Naive thymus-derived CD8-positive, alpha-beta T cell (primary cell): ENCODE results near the gene TBX3. TPM values are rescaled to one million over a fixed set of nuclear protein-coding genes. Genes with fewer than 3 reads are reported as not detected.

Experiments used
- ATAC-seq, 2 donors: fragments of 150-1000 bp; cut with Tn5 transposase in 1 of 2; sonication (Bioruptor Pico), chemical (Tn5 transposase) in 1 of 2; 1 replicate in 1 of 2; 2 replicates in 1 of 2; pipeline ENCODE4 v1.10.0; 2021; ENCODE audit warnings: mild to moderate bottlenecking in 2 of 2, moderate library complexity in 2 of 2
- POLR2A ChIA-PET: fragments of 350-600 bp; sonication (Branson Sonifier 250); formaldehyde crosslinking; loops from one replicate; lab custom pipeline; 2021; ENCODE audit warnings: antibody characterized with exemption; lab: Charles Lee
- DNase-seq, 10 donors: peaks; one replicate each; pipeline versions ENCODE4 v3.0.0 to v3.0.0-alpha.2; 2020 to 2022
- H3K27ac Mint-ChIP-seq, 10 donors: one replicate each; pipeline ENCODE4 v1.8.0; 2020 to 2022; ENCODE audit warnings: mild to moderate bottlenecking in 10 of 10, mixed read lengths in 10 of 10, moderate library complexity in 4 of 10, inconsistent platforms in 1 of 10
- H3K27me3 Mint-ChIP-seq, 5 donors: one replicate each; pipeline ENCODE4 v1.8.0; 2021 to 2022; ENCODE audit warnings: mixed read lengths in 5 of 5
- H3K36me3 Mint-ChIP-seq, 3 donors: one replicate each; pipeline ENCODE4 v1.8.0; 2020 to 2022; ENCODE audit warnings: mixed read lengths in 3 of 3, mild to moderate bottlenecking in 2 of 3, inconsistent platforms in 1 of 3
- H3K4me1 Mint-ChIP-seq, 4 donors: one replicate each; pipeline ENCODE4 v1.8.0; 2021 to 2022; ENCODE audit warnings: mixed read lengths in 4 of 4
- H3K4me3 Mint-ChIP-seq, 10 donors: one replicate each; pipeline ENCODE4 v1.8.0; 2020 to 2022; ENCODE audit warnings: mild to moderate bottlenecking in 10 of 10, mixed read lengths in 10 of 10, moderate library complexity in 6 of 10, inconsistent platforms in 1 of 10
- H3K9me3 Mint-ChIP-seq, 9 donors: one replicate each; pipeline ENCODE4 v1.8.0; 2020 to 2022; ENCODE audit warnings: mixed read lengths in 9 of 9, mild to moderate bottlenecking in 3 of 9, inconsistent platforms in 1 of 9, moderate library complexity in 1 of 9
- polyA plus RNA-seq, 3 donors: library from polyadenylated mRNA; unstranded; fragments of 300-500 nt; fragmentation: Illumina TruSeq; gene quantifications; one replicate each; pipeline ENCODE4 v1.2.3, GENCODE V29; 2021
- total RNA-seq, 8 experiments: library from RNA in 2 of 8; stranded (reverse) in 2 of 8; gene quantifications; one replicate each; pipeline ENCODE4 v1.2.3 and lab custom pipeline; 2021 to 2026

Gene TBX3
- total and polyA plus RNA-seq, 5 experiments from 2014 or later: not detected

DNA sequence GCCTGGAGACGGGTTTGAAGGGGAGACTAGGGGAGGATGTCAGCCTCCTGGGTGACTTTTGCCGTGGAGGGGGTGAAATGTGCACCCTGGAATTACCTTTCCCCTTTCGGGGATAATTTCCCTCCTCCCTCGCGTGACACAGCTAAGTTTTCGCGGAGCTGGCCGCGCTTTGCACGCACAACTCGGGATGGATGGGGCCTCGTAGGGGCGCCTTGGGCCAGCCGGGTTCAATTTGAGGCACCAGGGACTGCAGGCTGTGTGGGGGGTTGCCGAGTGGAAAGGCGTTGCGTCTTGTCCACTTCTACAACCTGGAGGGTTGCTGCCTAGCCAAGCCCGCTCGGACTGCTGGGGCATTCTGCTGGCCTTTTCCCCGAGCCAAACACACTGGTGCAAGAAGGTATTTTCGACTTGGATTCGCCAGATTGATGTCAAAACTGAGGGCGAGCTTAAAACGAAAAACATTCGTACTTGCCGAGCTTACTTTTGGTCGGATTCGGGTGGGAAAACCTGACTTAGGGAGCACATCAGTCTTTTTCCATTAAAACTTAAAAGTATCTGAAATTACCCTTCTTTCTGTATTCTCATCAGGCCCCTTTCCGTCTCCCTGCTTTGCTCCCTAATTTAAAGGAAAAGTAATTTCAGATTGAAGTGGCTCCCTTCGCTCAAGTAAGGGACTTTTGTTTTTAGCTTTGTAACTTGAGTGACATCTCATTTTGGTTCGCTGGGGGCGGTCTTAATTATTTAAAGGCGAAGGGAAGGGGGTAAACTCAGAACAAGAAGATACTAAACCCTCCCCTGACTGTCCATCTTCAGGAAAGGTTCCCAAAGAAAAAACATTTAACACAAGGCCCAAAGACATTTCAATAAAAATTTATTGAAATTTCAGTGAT, 14.3 kb downstream of the TBX3 start:
- ATAC-seq: no peak
- Mint-ChIP-seq H3K9me3 (peaks cover 0 to 5% (median 0%) of the 10 kb centered on the region in 9 donors), H3K27me3 (peaks cover 35 to 74% (median 56%) of the 10 kb centered on the region in 5 donors), H3K36me3 (peaks cover 0 to 5% (median 4%) of the 10 kb centered on the region in 3 donors), H3K4me1 (peaks cover 0 to 11% (median 6%) of the 10 kb centered on the region in 4 donors), H3K27ac (no peak overlapping the region), H3K4me3 (peak overlapping the region in 2 of 10 donors; percentile 10 to 12)
- POLR2A ChIA-PET: no interaction called here
- no peak for DNase-seq

DNA sequence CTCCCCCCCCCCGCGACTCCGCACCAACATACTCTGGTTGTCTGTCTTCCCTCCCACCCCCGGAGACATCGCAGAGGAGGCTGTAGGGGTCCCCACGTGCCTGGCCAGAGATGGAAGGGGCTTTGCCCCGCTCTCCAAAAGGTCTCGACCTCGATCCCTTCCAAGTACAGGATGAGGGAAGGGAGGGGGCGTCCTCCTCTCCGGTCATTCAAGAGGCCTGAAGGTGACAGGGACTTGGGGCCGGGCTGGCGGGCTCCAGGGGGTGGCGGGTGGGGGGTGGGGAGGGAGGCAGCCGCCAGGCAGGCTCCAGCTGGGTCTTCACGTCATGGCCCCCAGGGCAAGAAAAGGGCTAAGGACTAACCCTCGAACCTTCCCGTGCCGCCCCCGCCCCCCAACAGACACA, 15.1 kb downstream of the TBX3 start:
- Mint-ChIP-seq H3K4me3 (no peak overlapping the region), H3K9me3 (peaks cover 0 to 5% (median 0%) of the 10 kb centered on the region in 9 donors), H3K36me3 (peaks cover 0 to 5% (median 3%) of the 10 kb centered on the region in 3 donors), H3K27ac (no peak overlapping the region), H3K27me3 (peaks cover 39 to 78% (median 61%) of the 10 kb centered on the region in 5 donors), H3K4me1 (peaks cover 0 to 11% (median 6%) of the 10 kb centered on the region in 4 donors)
- POLR2A ChIA-PET: no interaction called here
- no peak for ATAC-seq
- no peak for DNase-seq

DNA sequence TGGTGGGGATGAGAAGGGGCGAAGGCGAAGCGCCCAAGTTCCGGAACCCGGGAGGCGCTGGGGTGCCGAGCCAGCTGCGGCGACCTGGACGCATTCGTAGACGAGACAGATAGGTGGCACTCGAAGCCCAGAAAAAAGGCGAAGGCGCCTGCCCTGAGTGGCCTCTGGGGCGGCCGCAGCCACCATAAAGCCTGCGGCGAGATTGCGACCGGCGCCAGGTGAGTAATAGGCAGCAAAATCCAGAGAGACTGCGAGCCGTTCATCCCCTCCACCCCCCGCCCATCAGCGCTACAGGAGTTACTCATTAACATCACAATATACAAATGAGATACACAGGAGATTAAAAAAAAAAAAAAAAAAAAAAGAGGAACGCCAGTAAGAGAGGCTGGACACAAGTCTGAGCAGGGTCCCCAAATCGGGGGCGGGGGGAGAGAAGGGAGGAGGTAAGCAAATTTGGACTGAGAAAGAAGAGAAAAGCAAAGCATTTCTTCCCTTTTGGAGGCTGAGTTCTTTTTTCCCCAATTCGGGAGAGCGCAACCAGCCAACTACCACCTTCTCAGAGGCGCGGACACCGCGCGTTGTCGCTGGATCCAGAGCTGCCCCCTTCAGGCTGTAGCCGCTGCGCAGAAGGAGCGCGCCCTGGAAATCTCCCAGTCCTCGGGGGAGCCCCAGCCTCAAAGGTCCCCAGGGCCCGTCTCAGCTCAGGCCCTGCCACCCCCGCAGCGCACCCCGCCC, 15.7 kb downstream of the TBX3 start:
- POLR2A ChIA-PET: no interaction called here
- Mint-ChIP-seq H3K4me1 (peaks cover 0 to 11% (median 6%) of the 10 kb centered on the region in 4 donors), H3K27me3 (peaks cover 36 to 75% (median 61%) of the 10 kb centered on the region in 5 donors), H3K4me3 (no peak overlapping the region), H3K9me3 (peaks cover 0 to 5% (median 0%) of the 10 kb centered on the region in 9 donors), H3K27ac (no peak overlapping the region), H3K36me3 (peaks cover 0 to 3% (median 0%) of the 10 kb centered on the region in 3 donors)
- ATAC-seq: no peak
- DNase-seq: no peak

DNA sequence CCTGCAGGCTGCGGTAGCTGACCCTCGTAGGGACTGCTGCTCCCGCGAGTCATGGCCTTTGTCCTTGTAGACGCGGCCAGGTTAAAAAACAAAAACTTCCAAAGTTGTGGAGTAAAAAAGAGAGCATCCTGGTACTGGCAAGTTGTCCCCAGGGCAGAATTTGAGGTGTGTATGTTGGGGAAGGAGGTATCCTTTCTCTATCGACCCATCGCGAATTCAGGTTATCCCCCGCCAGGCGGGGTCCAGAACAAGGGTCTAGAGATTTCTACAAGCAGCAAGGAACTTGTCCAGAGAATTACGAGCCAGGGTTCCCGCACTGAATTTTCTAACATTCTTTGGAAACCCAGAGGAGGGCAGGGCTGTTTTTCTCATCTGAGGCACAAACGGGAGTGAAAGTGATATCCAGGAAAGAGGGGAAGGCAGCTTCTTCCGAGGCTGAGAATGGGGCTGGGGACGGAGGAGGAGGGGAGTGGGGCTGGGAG, 16.3 kb downstream of the TBX3 start:
- peaks cover 0 to 3% (median 0%) of the 10 kb centered on the region in 3 donors for H3K36me3 Mint-ChIP-seq
- H3K27ac Mint-ChIP-seq: no peak overlapping the region
- H3K4me3 Mint-ChIP-seq: peak overlapping the region in 1 of 10 donors; percentile 30
- ATAC-seq (no peak), DNase-seq (no peak)
- peaks cover 34 to 75% (median 60%) of the 10 kb centered on the region in 5 donors for H3K27me3 Mint-ChIP-seq
- H3K4me1 Mint-ChIP-seq: peaks cover 0 to 11% (median 6%) of the 10 kb centered on the region in 4 donors
- peaks cover 0 to 4% (median 0%) of the 10 kb centered on the region in 9 donors for H3K9me3 Mint-ChIP-seq
- POLR2A ChIA-PET: no interaction called here

DNA sequence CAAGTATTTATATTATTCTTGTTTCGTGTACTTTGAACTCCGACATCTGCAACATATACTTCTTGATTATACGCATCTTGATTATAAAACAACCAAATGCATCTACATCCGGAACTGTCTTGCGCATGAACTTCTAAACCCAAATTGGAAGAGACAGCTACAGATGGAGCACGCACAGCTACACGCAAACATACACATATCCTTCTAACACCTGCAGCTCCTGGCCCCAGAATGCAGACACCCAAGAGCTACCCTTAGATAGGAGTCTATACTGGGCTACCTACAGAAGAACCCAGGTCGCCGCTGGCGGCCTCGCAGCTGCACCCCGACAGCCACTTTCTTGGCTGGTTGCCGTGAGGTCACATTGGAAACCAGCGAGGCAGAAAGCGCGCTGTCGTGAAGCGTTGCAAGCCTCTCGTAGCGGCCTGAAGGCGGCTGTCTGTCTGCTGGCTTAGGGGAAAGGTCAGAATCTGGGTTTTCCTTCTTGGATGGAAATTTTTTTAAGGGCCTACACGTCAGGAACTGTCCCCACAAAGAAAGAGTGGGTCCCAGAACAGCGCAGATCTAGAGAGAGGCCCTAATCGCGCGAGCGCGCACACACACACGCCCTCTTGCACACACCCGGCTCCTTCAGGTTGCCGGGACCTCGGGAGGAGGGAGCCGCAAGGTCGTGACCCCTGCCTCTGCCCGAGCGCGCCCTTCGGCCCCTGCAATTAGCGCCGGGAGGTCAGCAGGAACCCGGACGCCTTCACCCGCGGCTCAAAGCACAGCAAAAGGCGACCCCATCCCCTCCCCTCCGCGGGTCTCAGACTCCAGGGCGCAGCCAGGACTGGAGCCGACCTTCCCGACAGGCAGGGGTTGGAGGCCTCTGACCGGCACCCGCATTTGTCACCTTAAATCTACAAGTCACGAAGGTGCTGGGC, 17.0 kb downstream of the TBX3 start:
- H3K4me3 Mint-ChIP-seq: peak overlapping the region in 1 of 10 donors; percentile 30

DNA sequence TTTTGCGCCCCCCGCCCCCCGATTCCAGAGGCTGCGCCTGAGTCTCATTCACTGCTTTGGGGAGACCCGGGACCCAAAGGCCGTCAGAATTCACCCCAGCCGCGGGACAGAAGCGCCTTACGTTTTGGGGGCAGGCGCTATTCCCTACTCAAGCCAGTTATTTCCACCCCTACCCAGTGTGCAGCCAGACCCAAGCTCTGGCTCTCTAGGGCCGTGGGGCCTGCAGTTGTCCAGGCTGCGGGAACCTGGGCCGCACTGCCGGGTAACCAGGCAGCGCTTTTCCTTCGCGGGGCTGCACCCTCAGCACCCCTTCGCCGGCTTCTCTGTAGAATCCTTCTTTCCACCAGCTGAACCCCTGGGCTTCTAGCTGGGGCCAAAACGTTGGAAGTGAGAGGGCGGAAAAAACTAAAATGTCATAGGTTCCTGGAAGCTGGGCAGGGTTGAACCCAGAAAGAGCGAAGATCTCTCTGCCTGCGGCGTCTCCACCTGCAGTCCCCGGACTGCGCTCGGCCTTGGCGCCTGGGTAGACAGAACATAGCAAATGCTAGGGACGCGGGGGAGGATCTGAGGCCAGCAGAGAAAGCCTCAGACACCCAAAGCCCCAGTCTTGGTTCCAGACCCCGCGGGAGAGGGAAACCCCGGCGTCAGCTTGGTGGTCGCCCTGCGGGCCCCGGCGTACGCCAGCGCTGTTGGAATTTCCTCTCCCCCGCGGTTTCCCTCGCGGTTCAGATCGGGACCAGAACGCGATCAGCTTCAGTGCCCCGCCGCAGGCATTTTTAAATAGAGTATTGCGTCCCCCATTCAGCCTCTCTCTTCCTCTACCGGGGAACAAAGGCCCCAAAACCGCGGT, 18.3 kb downstream of the TBX3 start:
- Mint-ChIP-seq H3K27me3 (peaks cover 30 to 73% (median 50%) of the 10 kb centered on the region in 5 donors), H3K4me3 (no peak overlapping the region), H3K36me3 (peaks cover 0 to 3% (median 0%) of the 10 kb centered on the region in 3 donors), H3K9me3 (peaks cover 0 to 2% (median 0%) of the 10 kb centered on the region in 9 donors), H3K27ac (no peak overlapping the region), H3K4me1 (peaks cover 0 to 10% (median 6%) of the 10 kb centered on the region in 4 donors)
- ATAC-seq: no peak
- POLR2A ChIA-PET: no interaction called here
- DNase-seq: no peak

More for the DNA sequence above, 17.0 kb downstream of the TBX3 start:
- no peak for ATAC-seq
- no peak for DNase-seq
- POLR2A ChIA-PET: no interaction called here
- peaks cover 0 to 2% (median 0%) of the 10 kb centered on the region in 9 donors for H3K9me3 Mint-ChIP-seq
- H3K36me3 Mint-ChIP-seq: peaks cover 0 to 3% (median 0%) of the 10 kb centered on the region in 3 donors
- H3K27me3 Mint-ChIP-seq: peaks cover 36 to 74% (median 59%) of the 10 kb centered on the region in 5 donors
- peaks cover 0 to 10% (median 6%) of the 10 kb centered on the region in 4 donors for H3K4me1 Mint-ChIP-seq
- no peak overlapping the region for H3K27ac Mint-ChIP-seq

DNA sequence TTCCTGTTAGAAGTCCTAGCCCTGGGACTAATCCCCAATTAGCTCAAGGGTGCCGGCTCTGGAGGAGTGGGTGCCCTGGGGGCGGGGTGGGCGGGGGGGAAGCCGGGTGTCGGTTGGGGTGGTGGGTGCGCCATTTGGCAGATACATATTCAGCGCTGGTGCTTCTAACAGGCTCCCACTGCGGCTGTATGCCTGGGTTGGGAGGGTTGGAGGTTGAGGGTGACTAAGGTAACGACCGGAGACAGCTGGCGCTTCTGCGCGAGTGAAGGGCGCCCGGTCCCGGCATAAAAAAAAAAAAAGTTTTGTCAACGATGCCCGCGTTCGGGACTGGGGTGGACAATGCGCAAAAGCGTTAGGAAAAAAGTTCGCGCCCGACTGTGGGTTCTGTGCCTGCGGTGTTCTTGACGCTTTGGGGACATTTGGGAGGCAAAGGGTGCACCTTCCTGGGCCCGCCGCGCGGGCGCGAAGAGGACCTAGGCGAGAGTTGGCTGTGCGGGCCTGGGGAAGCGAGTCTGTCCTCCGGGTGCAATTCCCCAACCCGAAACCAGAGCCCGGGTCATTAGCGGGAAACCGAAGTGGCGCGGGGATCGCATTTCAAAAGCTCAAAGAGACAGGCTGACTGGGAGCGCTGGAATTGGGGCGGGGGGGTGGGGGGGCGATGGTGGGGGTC, 19.2 kb downstream of the TBX3 start:
- Mint-ChIP-seq H3K4me3 (no peak overlapping the region), H3K27me3 (peaks cover 26 to 67% (median 43%) of the 10 kb centered on the region in 5 donors), H3K36me3 (peaks cover 0 to under 1% (median 0%) of the 10 kb centered on the region in 3 donors), H3K27ac (peak overlapping the region in 1 of 10 donors; percentile 13), H3K4me1 (peaks cover 0 to 8% (median 6%) of the 10 kb centered on the region in 4 donors), H3K9me3 (peaks cover 0 to 2% (median 0%) of the 10 kb centered on the region in 9 donors)
- DNase-seq: no peak
- POLR2A ChIA-PET: no interaction called here
- no peak for ATAC-seq

DNA sequence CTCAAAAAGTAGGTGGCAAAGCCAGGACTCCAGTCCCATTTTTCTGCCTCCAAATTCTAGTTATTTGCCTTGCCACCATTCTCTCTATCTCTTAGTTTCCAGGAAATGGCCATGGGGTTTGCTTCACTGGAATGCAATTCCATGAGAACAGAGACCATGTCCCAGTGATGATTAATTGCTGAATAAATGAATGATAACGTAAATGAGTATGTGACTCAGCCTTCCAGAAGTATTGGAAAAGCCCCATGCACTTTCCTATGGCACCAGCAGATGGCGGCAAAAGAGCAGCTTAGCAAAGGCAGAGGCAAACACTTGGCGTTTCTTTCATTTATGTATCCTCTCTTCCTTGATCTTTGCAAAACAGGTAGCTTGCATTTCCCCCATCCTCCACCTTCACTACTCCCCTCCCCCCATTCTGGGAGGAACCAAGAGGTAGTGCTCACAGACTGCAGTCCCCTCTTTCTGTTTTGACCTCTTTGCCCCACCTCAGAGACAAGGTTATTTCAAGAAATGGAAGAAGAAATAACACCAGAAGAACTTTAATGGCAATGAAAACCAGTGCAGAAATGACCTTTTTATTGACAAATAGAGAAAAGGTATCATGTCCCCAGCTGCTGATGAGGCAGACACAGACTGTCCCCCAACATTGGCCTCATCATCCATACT, 21.3 kb downstream of the TBX3 start:
- H3K27ac Mint-ChIP-seq: no peak overlapping the region
- H3K4me3 Mint-ChIP-seq: no peak overlapping the region
- POLR2A ChIA-PET: no interaction called here
- peaks cover 23 to 69% (median 41%) of the 10 kb centered on the region in 5 donors for H3K27me3 Mint-ChIP-seq
- DNase-seq (peak; percentile 20 to 76 (median 51)), ATAC-seq (no peak)
- peaks cover 0 to 2% (median 0%) of the 10 kb centered on the region in 9 donors for H3K9me3 Mint-ChIP-seq
- peaks cover 0 to 3% (median 1%) of the 10 kb centered on the region in 4 donors for H3K4me1 Mint-ChIP-seq
- H3K36me3 Mint-ChIP-seq: no peaks in the 10 kb centered on the region

DNA sequence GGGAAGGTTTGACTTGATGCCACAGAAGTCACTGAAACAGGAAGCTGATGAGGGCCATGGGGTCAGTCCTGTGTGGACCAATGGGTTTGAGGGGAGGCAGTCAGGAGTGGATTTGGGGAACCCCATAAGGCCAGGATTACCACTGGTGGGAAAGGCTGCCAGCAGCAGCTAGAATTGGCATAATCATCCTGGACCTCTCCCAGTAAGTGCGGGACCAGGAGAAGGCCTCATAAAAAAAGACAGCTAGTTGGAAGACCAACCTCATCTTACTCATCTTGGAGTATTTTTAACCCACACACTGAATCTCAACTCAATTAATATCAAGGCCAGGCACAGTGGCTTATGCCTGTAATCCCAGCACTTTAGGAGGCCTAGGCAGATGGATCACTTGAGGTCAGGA, 22.7 kb downstream of the TBX3 start:
- POLR2A ChIA-PET: no interaction called here
- Mint-ChIP-seq H3K27ac (no peak overlapping the region), H3K36me3 (no peaks in the 10 kb centered on the region), H3K4me1 (peaks cover 0 to 3% (median 0%) of the 10 kb centered on the region in 4 donors), H3K27me3 (peaks cover 15 to 65% (median 36%) of the 10 kb centered on the region in 5 donors), H3K9me3 (no peaks in the 10 kb centered on the region), H3K4me3 (no peak overlapping the region)
- ATAC-seq (no peak), DNase-seq (no peak)

DNA sequence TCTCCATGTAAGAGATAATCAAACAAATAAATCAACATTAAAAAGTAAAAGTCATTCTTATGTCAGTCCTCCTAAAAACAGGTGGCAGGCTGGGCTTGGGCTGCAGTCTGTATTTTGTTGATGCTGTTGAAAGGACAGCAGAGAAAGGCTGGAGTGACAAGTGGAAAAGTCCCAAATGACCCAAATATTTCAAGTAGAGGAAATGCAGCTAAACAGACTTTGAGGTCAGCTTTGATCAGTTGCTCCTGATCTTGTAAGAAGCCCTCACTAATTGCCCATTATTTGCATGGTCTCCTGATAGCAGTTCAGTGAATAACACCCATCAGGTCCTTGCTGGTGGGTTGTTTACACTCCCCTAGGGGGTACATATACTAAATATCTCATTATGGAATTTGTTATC, 24.9 kb downstream of the TBX3 start:
- Mint-ChIP-seq H3K4me3 (no peak overlapping the region), H3K27me3 (peaks cover 13 to 77% (median 38%) of the 10 kb centered on the region in 5 donors), H3K27ac (no peak overlapping the region), H3K9me3 (no peaks in the 10 kb centered on the region), H3K4me1 (peaks cover 0 to 3% (median 0%) of the 10 kb centered on the region in 4 donors), H3K36me3 (no peaks in the 10 kb centered on the region)
- DNase-seq (no peak), ATAC-seq (no peak)
- POLR2A ChIA-PET: no interaction called here
